ENCODE measurements around the gene EDIL3. TPM values are rescaled to one million over a fixed set of nuclear protein-coding genes. Genes with fewer than 3 reads are reported as not detected.

EDIL3 gene
- total and polyA plus RNA-seq, 2 donors (not counting 3 experiments of a cell fraction or from before 2014, with no cell fraction given) = 9.1 to 28.8 TPM

DNA sequence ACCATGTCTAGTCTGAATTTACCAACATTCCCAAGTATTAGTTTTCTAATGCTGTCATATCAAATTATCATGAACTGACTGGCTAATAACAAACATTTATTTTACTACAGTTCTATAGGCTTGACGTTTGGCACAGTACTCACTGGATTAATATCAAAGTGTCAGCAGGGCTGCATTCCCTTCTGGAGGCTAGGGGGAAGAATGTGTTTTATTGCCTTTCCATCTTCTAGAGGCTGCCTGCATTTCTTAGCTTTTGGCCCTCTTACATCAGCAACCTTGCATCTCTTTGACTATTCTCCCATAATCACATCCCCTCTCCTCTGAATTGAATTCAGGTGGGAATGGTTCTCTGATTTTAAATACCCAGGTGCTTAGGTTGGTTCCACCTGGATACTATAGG lies 84.7 kb downstream of the EDIL3 start:
- H3K27ac ChIP-seq (ENCODE audit: insufficient read depth, low read depth, low read length) = no peak overlapping the region
- ChIA-PET CTCF (no interaction called here), POLR2A (no interaction called here)
- no peaks in the 10 kb centered on the region for H3K36me3 ChIP-seq (ENCODE audit: control insufficient read depth in 2 of 2, extremely low read depth in 1 of 2, insufficient read depth in 2 of 2, low read length in 2 of 2)
- FAIRE-seq (no peak), DNase-seq (ENCODE audit: low read depth, low spot score) (no peak)
- peaks cover 31% of the 10 kb centered on the region for H3K4me1 ChIP-seq (ENCODE audit: control insufficient read depth, extremely low read depth, insufficient read depth, low read length)
- no peak for TF ChIP-seq FOS (IDR thresholded peaks at IDR 0.05; ENCODE audit: borderline replicate concordance, insufficient read depth, low read length)
- TF ChIP-seq POLR2A (IDR thresholded peaks at IDR 0.05; ENCODE audit: low read depth, low read length) = no peak
- no peak for TF ChIP-seq CTCF (IDR thresholded peaks at IDR 0.05; ENCODE audit: extremely low read depth in 1 of 2, insufficient read depth in 1 of 2, low read depth in 1 of 2, low read length in 2 of 2)
- TF ChIP-seq JUN (IDR thresholded peaks at IDR 0.05; ENCODE audit: borderline replicate concordance, insufficient read depth, insufficient read length, low read depth) = no peak
- no peak for TF ChIP-seq POLR2AphosphoS5 (IDR thresholded peaks at IDR 0.05; ENCODE audit: insufficient read depth, low read depth, low read length)
- no peak for TF ChIP-seq MYC (IDR thresholded peaks at IDR 0.05; ENCODE audit: low read depth, low read length)
- no peak for TF ChIP-seq GATA2 (IDR thresholded peaks at IDR 0.05; ENCODE audit: insufficient read depth, insufficient read length, low read depth, low read length)
- TF ChIP-seq EZH2 (IDR thresholded peaks at IDR 0.05; ENCODE audit: borderline replicate concordance, low read depth, low read length, severe bottlenecking) = no peak
- TF ChIP-seq MAX (IDR thresholded peaks at IDR 0.05; ENCODE audit: insufficient read depth, insufficient read length) = no peak
- no peaks in the 10 kb centered on the region for H4K20me1 ChIP-seq (replicated peaks; ENCODE audit: control insufficient read depth, extremely low read depth, insufficient read depth, low read length)
- no peak overlapping the region for H3K4me3 ChIP-seq (replicated peaks in 1 of 3; ENCODE audit: insufficient read depth in 1 of 3, low read depth in 1 of 3, low read length in 3 of 3)
- no peaks in the 10 kb centered on the region for H3K9me1 ChIP-seq (replicated peaks; ENCODE audit: control insufficient read depth, extremely low read depth, insufficient read depth, low read length)
- H3K27me3 ChIP-seq (ENCODE audit: control insufficient read depth in 2 of 2, insufficient read depth in 2 of 2, low read length in 2 of 2) = no peaks in the 10 kb centered on the region
- H2AFZ ChIP-seq (ENCODE audit: low read depth, low read length) = no peak overlapping the region
- H3K79me2 ChIP-seq (ENCODE audit: control insufficient read depth, insufficient read depth, low read length) = no peaks in the 10 kb centered on the region
- H3K9ac ChIP-seq (replicated peaks; ENCODE audit: extremely low read depth, insufficient read depth, low read length) = no peak overlapping the region
- no peaks in the 10 kb centered on the region for H3K9me3 ChIP-seq (replicated peaks; ENCODE audit: control insufficient read depth, insufficient read depth, low read length)
- H3K4me2 ChIP-seq (ENCODE audit: insufficient read depth, low read length) = no peak overlapping the region
- intact Hi-C loops (cut with micrococcal nuclease) (loop anchor here (5.0 kb wide), 1 partner anchor 273 kb away; no protein-coding TSS in a partner anchor), dilution Hi-C loops (cut with MboI; ENCODE audit: extremely low pct_ligation_motif_present, low sequenced_read_pairs) (no loop called here)
- no TSS peak for BruUV-seq (replicated peaks)
